Stromal cell of bone marrow (primary cell): ENCODE results near the gene TLE2.
"Not testable (repeated sequence)": the region's sequence is repeated elsewhere in the genome, so short reads cannot be mapped to it uniquely, and the experiment has no call there.

Experiments
- DNase-seq: peaks from one replicate; pipeline ENCODE4 v3.0.0-alpha.2; 2012; ENCODE audit warnings: low read depth

Gene TLE2

DNA sequence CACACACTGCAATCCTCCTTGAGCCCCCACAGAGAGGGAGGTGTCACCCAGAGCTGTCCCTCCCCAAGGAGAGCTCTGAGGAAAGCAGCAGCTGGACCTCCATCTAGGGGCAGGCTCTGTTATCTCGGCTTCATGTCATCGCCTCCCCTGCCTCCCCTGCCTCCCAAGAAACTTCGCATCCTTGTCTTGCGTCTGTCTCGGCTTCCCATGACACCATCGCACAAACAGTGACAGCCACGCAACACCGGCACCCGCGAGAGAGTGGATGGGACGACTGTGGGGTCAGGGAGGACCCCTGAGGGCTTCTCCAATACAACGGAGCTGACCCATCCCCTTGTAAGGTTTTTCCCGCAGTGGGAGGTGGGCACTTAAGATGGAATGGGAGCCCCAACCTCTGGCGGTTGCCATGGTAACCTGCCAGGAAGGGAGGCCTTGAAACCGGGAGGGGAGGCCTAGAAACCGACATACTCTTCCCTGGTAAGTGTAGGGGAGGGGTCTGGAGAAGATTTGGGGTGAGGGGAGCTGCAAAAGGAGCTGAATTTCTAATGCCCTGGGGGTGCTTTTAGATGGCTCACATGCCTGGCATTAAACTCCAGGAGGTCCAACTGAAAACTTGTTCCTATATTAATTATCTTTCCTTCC, 16.3 kb downstream of the TLE2 start:
- DNase-seq, result no peak

DNA sequence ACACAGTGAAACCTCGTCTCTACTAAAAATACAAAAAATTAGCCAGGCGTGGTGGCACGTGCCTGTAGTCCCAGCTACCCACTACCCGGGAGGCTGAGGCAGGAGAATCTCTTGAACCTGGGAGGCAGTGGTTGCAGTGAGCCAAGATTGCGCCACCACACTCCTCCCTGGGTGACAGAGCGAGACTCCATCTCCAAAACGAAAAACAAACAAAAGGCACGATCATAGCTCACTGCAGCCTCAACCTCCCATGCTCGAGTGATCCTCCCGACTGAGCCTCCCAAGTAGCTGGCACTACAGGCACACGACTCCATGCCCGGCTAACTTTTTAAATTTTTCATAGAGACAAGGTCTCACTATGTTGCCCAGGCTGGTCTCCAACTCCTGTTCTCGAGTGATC, 17.0 kb downstream of the TLE2 start:
- not testable (repeated sequence) for DNase-seq

DNA sequence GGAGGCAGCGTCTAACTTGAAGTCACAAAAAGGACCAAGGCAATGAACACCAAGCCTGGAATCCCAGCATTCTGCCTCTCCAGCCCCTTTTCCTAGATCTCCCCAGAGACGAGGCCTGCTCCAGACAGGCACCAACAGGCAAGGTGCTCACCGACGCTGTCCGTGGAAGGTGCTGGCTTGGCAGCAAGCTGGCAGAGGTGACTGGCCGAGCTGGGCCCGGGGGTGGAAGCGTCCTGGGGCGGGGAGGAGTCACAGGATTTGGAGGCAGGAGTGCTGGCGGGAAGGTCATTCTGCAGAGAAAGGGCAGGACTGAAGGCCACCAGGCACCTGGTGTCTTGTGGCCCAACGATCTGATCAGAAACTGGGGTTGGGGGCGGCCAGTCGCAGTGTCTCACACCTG, 18.2 kb downstream of the TLE2 start:
- DNase-seq, result no peak

DNA sequence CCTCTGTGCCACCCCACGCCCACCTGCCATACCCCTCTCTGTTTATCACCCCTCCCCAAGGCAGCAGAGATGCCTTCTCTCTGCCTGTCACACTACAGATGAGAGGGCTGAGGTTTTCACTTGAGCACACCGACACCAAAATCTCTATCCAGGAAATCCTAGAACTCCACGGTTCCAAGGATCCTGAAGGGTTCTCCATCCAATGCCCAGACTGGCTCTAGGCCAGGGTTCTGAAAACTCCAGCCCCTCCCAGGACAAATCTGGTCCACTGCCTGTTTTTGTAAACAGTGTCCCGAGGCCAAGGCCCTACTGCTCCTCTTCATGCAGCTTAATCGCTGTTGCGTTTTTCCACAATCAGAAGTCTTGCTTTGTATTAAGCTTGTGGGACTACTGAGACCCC, 20.1 kb downstream of the TLE2 start:
- no peak for DNase-seq

DNA sequence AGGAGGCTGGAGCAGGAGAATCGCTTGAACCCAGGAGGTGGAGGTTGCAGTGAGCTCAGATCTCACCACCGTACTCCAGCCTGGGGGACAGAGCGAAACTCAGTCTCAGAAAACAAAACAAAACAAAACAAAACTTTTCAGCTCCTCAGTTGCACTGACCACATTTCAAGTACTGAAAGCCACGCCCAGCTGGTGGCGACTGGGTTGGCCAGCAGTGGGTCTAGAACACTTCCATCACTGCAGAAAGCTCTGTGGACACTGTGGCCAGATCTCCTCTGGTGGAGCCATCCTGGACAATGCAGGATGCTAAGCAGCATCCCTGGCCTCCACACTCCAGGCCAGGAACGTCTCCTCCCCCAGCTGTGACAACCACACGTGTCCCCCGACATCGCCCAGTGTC, 21.1 kb downstream of the TLE2 start:
- no peak for DNase-seq

DNA sequence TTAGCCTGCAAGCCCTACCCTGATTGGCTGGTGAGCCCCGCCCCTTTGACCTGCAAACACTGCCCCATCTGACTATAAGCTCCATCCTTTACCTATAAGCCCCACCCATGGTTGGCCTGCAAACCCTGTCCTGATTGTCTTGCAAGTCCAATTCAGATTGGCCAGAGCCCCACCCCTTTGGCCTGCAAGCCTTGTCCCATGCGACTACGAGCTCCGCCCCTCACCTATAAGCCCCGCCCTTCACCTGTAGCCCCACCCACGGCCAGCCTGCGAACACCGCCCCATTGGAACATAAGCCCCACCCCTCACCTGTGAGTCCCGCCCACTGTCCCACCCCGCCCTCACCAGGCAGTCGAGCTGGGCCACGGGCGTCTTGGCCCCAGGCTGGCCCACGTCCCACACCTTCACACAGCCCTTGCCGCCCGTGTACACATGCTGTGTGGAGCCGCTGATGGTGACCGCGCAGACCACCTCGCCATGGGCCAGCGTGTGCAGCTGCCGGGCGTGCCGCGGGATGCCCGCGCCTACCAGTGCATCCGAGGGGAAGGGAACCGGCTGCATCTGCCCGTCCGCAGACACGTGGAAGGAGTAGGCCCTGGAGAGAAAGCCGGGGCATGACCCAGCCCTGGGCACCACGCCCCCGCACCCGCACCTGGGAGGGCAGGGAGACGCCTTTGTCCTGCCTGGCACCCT, 22.9 kb downstream of the TLE2 start:
- DNase-seq, result no peak

DNA sequence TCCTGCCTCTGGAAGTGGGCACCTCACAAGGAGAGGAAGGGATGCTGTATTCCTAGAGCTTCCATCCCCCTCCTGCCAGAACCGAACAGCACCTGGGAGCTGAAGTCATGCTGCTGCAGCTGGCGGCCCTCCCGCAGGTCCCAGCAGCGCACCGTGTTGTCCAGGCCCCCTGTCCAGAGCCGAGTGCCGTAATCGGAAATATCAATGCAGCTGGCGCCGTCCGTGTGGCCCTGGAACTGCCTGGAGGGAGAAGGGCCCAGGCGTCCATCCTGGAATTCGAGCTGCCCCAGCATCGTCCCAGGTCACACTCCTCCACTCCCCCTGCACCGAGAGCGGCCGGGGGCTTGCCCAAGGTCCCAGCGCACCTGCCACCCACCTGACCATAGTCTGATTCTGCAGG, 23.7 kb downstream of the TLE2 start:
- no peak for DNase-seq

DNA sequence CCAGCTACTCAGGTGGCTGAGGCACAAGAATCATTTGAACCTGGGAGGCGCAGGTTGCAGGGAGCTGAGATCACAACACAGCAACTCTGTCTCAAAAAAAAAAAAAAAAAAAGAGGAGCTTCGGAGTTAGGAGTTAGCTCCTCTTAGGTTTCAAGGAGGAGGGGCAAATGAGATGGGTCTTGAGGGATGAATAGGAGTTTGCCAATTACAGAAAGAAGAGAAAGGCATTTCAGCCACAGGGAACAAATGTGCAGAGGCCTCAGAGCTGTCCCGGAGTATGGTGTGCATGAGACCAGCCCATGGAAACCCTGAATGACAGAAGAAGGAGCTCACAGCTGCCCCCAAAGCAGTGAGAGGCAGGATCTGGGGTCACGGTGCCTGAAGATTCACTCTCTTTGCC, 24.6 kb downstream of the TLE2 start:
- no peak for DNase-seq

DNA sequence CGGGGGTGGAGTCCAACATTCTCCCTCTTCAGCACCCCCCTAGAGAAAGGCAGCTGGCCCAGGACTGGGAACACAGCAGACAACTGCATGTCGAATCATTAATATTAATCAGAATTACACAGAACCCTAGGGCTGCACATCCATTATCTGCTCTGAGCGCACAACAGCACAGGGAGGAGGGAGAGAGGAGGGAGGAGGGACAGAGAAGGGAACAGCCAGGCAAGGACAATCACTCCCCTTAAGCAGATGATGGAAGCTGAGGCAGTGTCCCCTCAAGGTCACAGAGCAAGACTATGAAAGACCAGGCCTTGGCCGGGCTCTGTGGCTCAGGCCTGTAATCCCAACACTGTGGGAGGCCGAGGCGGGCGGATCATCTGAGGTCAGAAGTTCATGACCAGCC, 26.0 kb downstream of the TLE2 start:
- no peak for DNase-seq

DNA sequence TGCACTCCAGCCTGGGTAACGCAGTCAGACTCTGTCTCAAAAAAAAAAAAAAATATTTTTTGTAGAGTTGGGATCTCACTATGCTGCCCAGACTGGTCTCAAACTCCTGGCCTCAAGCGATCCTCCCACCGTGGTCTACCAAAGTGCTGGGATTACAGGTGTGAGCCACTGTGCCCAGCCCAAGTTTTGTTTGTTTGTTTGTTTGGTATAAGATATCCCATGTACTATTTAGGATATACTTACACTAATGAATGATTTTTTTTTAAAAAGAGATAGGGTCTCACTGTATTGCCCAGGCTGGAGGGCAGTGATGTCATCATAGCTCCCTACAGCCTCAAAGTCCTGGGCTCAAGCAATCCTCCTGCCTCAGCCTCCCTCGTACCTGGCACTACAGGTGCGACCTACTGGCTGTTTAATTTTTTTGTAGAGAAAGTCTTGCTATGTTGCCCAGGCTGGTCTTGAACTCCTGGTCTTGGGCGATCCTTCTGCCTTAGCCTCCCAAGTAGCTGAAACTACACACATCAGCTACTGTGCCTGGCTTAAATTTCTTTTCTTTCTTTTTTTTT, 27.8 kb downstream of the TLE2 start:
- DNase-seq, result no peak

DNA sequence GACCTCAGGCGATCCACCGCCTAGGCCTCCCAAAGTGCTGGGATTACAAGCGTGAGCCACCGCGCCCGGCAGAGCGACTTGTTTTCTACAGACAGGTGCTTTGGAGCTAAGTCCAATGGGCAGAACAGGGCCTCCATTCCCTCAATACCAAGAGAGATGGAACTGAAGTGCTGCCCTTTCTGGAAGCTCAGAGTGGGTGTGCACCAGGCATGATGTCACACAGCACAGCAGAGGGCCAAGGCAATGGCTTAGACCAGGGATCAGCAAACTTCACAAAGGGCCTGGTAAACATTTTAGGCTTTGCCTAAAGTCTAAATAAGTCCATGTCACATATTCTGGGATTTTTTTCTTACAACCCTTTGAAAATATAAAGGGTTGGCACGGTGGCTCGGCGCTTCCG, 30.4 kb downstream of the TLE2 start:
- DNase-seq, result no peak

DNA sequence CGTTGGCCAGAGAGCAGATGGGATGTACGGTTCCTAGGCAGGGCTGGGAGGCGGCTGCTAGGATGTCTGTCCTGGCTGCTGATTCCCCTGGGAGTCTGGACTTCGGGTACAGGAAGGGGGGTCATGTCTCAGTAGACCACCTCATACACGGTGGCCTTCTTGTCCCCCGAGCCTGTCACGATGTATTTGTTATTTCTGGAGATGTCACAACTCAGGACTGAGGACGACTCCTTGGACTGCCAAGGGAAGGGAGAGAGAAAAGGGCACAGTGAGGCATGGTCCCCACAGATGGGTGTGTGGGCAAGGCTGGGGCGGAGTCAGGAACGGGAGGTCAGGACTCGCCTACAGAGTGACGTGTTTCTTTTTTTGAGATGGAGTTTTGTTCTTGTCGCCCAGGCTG, 31.4 kb downstream of the TLE2 start:
- no peak for DNase-seq

DNA sequence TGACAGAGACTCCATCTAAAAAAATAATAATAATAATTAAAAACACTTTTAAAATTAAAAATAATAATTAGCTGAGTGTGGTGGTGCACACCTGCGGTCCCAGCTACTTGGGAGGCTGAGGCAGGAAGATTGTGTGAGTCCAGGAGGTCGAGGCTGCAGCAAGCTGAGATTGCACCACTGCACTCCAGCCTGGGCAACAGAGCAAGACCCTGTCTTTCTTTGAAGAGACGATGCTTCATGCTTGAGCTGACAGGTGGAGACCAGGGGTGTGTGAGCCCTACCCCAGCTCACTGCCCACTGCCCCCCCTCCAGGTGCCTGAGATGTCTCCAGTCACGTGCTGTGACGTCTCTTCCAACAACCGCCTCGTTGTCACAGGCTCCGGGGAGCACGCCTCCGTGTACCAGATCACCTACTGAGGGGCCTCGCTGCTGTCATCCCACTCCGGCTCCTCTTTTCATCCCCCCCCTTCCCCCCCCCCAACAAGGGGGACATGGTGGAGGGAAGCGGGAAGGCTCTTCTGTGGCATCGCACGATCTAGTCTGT, 34.4 kb downstream of the TLE2 start:
- DNase-seq, result no peak

DNA sequence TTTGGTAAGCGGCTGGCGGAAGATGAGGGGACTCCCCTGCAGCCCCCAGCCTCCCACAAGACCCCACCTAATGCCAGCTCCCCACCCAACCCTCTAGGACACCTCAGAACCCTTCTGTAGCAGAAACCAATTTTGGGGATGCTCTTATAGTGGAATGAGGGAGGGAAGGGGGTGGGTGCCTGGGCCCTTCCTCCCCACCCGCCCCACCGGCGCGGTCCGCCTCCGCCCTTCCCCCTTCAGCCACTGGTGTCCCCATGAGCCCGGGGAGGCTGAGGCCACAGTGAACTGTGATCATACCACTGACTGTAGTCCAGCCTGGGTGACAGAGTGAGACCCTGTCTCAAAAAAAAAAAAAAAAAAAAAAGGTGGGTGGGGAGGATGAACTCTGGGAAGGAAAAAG, 35.5 kb downstream of the TLE2 start:
- no peak for DNase-seq

DNA sequence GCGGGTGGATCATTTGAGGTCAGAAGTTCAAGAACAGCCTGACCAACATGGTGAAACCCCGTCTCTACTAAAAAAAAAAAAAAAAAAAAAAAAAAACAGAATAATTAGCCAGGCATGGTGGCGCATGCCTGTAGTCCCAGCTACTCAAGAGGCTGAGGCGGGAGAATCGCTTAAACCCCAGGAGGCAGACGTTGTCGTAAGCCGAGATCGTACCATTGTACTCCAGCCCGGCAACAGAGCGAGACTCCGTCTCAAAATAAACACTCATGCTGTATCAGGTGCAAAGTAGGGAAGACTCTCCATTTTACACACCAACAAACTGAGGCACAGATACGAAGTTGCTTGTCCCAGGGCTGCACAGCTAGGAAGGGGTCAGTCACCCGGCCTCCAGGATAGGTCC, 36.1 kb downstream of the TLE2 start:
- no peak for DNase-seq

DNA sequence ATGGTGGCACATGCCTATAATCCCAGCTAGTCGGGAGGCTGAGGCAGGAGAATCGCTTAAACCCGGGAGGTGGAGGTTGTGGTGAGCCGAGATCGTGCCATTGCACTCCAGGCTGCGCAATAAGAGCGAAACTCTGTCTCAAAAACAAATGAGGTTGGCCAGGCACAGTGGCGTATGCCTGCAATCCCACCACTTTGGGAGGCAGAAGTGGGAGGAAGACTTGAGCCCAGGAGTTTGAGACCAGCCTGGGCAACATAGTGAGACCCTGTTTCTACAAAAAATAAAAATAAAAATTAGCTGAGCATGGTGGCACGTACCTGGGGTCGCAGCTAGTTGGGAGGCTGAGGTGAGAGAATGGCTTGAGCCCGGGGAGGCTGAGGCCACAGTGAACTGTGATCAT, 36.7 kb downstream of the TLE2 start:
- DNase-seq, result not testable (repeated sequence)

DNA sequence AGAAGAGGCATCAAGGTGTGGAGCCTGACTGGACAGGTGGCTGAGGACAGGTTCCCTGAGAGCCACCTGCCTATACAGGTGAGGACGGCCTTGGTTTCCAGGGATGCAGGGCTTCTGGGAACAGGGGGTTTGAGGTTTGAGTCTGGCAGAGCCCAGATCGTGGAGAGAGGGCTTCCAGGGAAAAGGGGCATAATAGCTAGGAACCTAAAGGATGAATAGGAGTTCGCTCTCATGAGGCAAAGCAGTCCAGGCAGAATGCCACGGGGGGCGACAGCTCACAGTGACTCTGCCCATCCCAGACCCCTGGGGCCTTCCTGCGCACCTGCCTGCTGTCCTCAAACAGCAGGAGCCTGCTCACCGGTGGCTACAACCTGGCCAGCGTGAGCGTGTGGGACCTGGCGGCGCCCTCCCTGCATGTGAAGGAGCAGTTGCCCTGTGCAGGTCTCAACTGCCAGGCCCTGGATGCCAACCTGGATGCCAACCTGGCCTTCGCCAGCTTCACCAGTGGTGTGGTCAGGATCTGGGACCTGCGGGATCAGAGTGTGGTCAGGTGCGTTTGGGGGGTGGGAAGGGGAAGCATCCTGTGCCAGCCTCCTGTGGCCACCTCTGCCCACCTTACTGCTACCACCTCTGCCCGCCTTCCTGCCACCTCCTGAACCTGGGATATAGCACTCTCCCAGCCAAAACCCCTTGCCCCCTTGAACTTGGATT, 39.7 kb downstream of the TLE2 start:
- no peak for DNase-seq

DNA sequence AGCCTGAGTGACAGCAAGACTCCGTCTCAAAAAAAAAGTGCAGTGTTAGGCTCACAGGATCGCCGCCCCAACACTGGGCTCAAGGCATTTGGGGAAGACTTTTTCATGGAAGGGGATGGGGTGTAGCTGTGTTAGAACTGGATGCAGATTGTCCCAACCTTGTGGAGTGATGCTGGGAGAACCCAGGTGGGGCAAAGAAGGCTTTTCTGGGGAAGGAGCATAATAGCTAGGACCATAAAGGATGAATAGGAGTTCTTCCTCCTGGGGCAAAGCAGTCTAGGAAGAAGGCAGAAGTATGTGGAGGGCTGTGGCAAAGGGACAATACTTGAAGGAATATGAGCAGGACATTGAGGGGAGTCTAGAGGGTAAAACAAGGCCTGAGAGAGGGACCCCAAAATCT, 40.5 kb downstream of the TLE2 start:
- no peak for DNase-seq

DNA sequence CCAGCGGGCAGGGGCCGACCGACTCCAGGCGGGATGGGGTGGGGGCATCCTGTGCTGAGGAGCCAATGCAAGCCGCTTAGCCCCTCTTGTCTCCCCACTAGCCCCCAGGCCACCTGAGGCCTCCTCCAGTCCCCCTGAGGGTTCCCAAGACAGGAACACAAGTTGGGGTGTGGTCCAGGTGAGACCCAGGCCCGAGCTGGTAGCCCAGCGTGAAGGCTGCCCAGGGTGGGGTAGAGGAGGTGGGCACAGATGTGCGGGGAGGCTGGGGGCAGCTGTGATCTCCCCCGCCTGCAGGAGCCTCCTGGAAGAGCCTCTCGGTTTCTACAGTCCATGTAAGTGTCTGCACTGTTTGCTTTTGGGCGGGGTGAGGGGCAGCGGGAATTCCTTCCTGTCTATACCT, 41.3 kb downstream of the TLE2 start:
- DNase-seq, result no peak

DNA sequence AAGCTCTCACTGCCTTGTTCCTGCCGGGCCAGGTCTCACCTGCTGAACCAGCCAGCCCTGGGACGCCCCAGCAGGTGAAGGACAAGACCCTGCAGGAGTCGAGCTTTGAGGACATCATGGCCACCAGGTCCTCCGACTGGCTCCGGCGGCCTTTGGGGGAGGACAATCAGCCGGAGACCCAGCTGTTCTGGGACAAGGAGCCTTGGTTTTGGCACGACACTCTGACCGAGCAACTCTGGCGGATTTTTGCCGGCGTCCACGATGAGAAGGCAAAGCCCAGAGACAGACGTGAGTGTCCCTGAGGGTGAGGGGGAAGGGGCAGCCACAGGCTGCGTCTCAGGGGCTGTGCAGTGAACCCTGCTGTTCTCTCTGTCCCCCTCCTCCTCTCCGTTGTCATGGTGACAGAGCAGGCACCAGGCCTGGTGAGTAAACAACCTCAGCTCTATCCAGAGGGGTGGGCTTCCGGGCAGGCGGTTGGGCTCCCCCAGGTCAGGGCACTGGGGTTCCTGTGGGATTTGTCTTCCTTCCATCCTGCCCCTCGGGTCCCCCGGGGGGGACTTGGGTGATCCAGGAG, 42.0 kb downstream of the TLE2 start:
- no peak for DNase-seq

DNA sequence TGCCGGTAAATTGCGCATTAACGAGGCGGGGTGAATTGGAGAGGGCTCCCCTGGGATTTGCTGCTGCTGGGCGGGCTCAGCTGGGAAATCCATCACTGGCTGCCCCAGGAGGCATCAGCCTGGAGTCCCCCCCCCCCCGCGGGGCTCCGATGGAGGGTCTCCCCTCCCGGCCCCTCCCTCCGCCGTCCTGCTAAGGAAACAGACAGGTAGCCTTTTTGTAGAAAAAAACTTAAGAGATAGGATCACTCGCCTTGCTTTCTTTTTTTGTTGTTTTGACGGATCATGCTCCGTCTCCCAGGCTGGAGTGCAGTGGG, 44.9 kb downstream of the TLE2 start:
- no peak for DNase-seq

DNA sequence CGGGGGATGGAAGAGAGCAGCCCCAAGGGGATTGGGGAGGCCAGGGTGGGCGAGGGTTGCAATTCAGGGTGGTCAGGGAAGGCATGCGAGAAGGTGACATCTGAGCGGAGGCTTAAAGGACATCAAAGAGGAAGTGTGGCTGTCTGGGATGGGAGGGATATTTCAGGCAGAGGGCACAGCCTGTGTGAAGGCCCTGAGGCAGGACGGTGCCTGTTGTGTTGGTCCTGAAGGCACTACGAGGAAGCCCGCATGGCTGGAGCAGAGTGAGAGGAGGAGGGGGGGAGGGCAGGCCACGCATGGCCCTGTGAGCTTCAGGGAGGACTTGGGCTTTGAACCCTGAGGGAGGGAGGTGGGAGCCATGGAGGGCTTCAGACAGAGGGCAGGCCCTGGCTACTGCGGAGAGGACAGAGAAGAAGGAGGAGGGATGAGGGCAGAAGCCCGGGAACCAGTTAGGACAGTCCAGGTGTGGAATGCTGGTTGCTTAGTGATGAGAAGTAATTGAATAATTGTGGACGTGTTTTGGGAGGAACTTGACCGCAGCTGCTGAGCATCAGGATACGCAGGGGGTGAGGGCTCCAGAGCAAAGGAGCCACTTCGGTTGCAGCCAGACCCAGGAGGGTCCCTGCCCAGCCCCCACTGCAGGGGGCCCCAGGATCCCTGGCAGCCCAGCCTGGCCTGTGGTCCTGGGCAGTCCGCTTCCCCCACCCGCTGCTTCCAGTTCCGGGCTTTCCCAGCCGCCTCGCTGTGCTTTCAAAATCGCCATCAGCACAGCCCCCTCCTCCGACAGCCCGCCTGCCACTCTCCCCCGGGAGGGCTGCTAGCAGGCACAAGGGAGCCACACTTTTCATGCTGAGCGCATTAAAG, 45.5 kb downstream of the TLE2 start:
- DNase-seq, result no peak
